GM23338 (cell line): ENCODE data around the gene PTH1R. TPM values are rescaled to one million over a fixed set of nuclear protein-coding genes. Genes with fewer than 3 reads are reported as not detected.

Source experiments
- ATAC-seq: fragments of 200-7000 bp; cut with Tn5 transposase; 3 replicates; pipeline ENCODE4 v1.9.1; 2020
- DNase-seq: peaks from one replicate; pipeline ENCODE4 v3.0.0-alpha.2; 2015; ENCODE audit warnings: low spot score
- H2AFZ ChIP-seq: fragments of 200-600 bp; sonication (generic); 2 replicates; pipeline ENCODE4 v1.8.0; 2016; ENCODE audit warnings: antibody characterized with exemption, mild to moderate bottlenecking, moderate library complexity
- H3F3A ChIP-seq: fragments of 200-600 bp; sonication (generic); replicated peaks from 2 replicates; pipeline ENCODE4 v1.8.0; 2017; ENCODE audit warnings: antibody characterized with exemption, mixed run types, low read depth
- H3K27ac ChIP-seq: fragments of 200-600 bp; sonication (generic); 2 replicates; pipeline ENCODE4 v1.6.1; 2016; ENCODE audit warnings: low read depth
- H3K27me3 ChIP-seq: fragments of 200-600 bp; sonication (generic); 2 replicates; pipeline ENCODE4 v1.8.0; 2016; ENCODE audit warnings: mild to moderate bottlenecking, mixed run types, moderate library complexity; ENCODE audit not compliant: insufficient read depth
- H3K36me3 ChIP-seq: fragments of 200-600 bp; sonication (generic); 2 replicates; pipeline ENCODE4 v1.8.0; 2016; ENCODE audit warnings: mild to moderate bottlenecking; ENCODE audit not compliant: insufficient read depth
- H3K4me1 ChIP-seq: fragments of 200-600 bp; sonication (generic); 2 replicates; pipeline ENCODE4 v1.8.0; 2016; ENCODE audit warnings: mild to moderate bottlenecking, moderate library complexity; ENCODE audit not compliant: insufficient read depth
- H3K4me2 ChIP-seq: fragments of 200-600 bp; sonication (generic); 2 replicates; pipeline ENCODE4 v1.7.1; 2017; ENCODE audit warnings: mixed run types
- H3K4me3 ChIP-seq: fragments of 200-600 bp; sonication (generic); 2 replicates; pipeline ENCODE4 v1.6.1; 2016; ENCODE audit warnings: mixed run types
- H3K79me2 ChIP-seq: fragments of 200-600 bp; sonication (generic); replicated peaks from 2 replicates; pipeline ENCODE4 v1.8.0; 2017; ENCODE audit warnings: mild to moderate bottlenecking; ENCODE audit not compliant: insufficient read depth
- H3K9me2 ChIP-seq: fragments of 200-600 bp; sonication (generic); 2 replicates; pipeline ENCODE4 v1.8.0; 2017; ENCODE audit not compliant: insufficient read depth
- H4K20me1 ChIP-seq: fragments of 200-600 bp; sonication (generic); replicated peaks from 2 replicates; pipeline ENCODE4 v1.8.0; 2017; ENCODE audit warnings: mild to moderate bottlenecking; ENCODE audit not compliant: insufficient read depth
- H3K27ac Mint-ChIP-seq: 2 replicates; pipeline ENCODE4 v1.8.0; 2020; ENCODE audit warnings: inconsistent platforms, mild to moderate bottlenecking, moderate library complexity, mixed read lengths
- H3K27me3 Mint-ChIP-seq: 3 replicates; pipeline ENCODE4 v1.8.0; 2022; ENCODE audit warnings: low read depth, mild to moderate bottlenecking, moderate library complexity, mixed read lengths, inconsistent platforms; ENCODE audit not compliant: insufficient read depth, poor library complexity
- H3K36me3 Mint-ChIP-seq: 3 replicates; pipeline ENCODE4 v1.8.0; 2021; ENCODE audit warnings: low read depth, mild to moderate bottlenecking, inconsistent platforms, moderate library complexity, mixed read lengths
- H3K4me1 Mint-ChIP-seq: 3 replicates; pipeline ENCODE4 v1.8.0; 2020; ENCODE audit warnings: mild to moderate bottlenecking, inconsistent platforms, mixed read lengths
- H3K4me3 Mint-ChIP-seq: 3 replicates; pipeline ENCODE4 v1.8.0; 2021; ENCODE audit warnings: moderate library complexity, mild to moderate bottlenecking, inconsistent platforms, mixed read lengths
- H3K9me3 Mint-ChIP-seq: 3 replicates; pipeline ENCODE4 v1.8.0; 2020; ENCODE audit warnings: moderate library complexity, mild to moderate bottlenecking, inconsistent platforms, mixed read lengths
- CREB1 ChIP-seq: fragments of 250-450 bp; sonication (Bioruptor Pico); IDR thresholded peaks from 2 replicates; pipeline ENCODE4 v1.5.0; 2020; ENCODE audit warnings: low read depth, mild to moderate bottlenecking, moderate library complexity
- EZH2 ChIP-seq: fragments of 200-600 bp; sonication (generic); IDR thresholded peaks from one replicate; pipeline ENCODE4 v1.8.0; 2017; ENCODE audit warnings: antibody characterized with exemption, mild to moderate bottlenecking, low read depth; ENCODE audit not compliant: unreplicated experiment
- EZH2phosphoT487 ChIP-seq: fragments of 200-600 bp; sonication (generic); IDR thresholded peaks from one replicate; pipeline ENCODE4 v1.8.1; 2018; ENCODE audit warnings: antibody characterized with exemption; ENCODE audit not compliant: unreplicated experiment
- JUNB ChIP-seq: IDR thresholded peaks from one replicate; pipeline ENCODE4 v1.6.1; 2016; ENCODE audit warnings: antibody characterized with exemption; ENCODE audit not compliant: unreplicated experiment
- NANOG ChIP-seq: IDR thresholded peaks from 2 replicates; pipeline ENCODE4 v1.6.1; 2016; ENCODE audit warnings: antibody characterized with exemption, borderline replicate concordance
- POLR2AphosphoS5 ChIP-seq: IDR thresholded peaks from 2 replicates; pipeline ENCODE4 v1.6.1; 2016; ENCODE audit warnings: antibody characterized with exemption, low read depth
- REST ChIP-seq: IDR thresholded peaks from one replicate; pipeline ENCODE4 v1.6.1; 2018; ENCODE audit warnings: antibody characterized with exemption; ENCODE audit not compliant: unreplicated experiment
- STAT1 ChIP-seq: IDR thresholded peaks from one replicate; pipeline ENCODE4 v1.6.1; 2016; ENCODE audit warnings: antibody characterized with exemption; ENCODE audit not compliant: unreplicated experiment
- ZNF114 ChIP-seq: fragments of 250-450 bp; sonication (Bioruptor Pico); IDR thresholded peaks from 2 replicates; pipeline ENCODE4 v1.5.0; 2020; ENCODE audit warnings: mild to moderate bottlenecking, moderate library complexity
- ZNF331 ChIP-seq: fragments of 250-450 bp; sonication (Bioruptor Pico); IDR thresholded peaks from 2 replicates; pipeline ENCODE4 v1.5.0; 2020; ENCODE audit warnings: low read depth, mild to moderate bottlenecking, moderate library complexity
- polyA plus RNA-seq: library from polyadenylated mRNA; unstranded; fragments of >200 nt; fragmentation: Nextera tagmentation; extraction: Ambion mirVana; gene quantifications from 2 replicates; pipeline ENCODE4 v1.2.1, GENCODE V29; 2016
- total RNA-seq: library from RNA; depleted of rRNA; stranded (reverse); fragments of >200 nt; shearing (Covaris generic); gene quantifications from 2 replicates; pipeline ENCODE4 v1.2.3, GENCODE V29; 2014
- TF ChIP-seq, protein P1 (sequence below): IDR thresholded peaks from 2 replicates; pipeline ENCODE4 v1.6.1; 2016; ENCODE audit warnings: antibody characterized with exemption
- TF ChIP-seq, protein P2 (sequence below): fragments of 250-450 bp; sonication (Bioruptor Pico); IDR thresholded peaks from 2 replicates; pipeline ENCODE4 v1.5.0; 2020; ENCODE audit warnings: mild to moderate bottlenecking, moderate library complexity
- TF ChIP-seq, protein P3 (sequence below), 2 experiments: fragments of 200-600 bp in 1 of 2; sonication (generic) in 1 of 2; conservative IDR thresholded peaks; 2 replicates each; pipeline versions ENCODE4 v1.5.1 to v1.6.1; 2016 to 2017; ENCODE audit warnings: antibody characterized with exemption in 2 of 2, low read depth in 2 of 2, mild to moderate bottlenecking in 2 of 2, moderate library complexity in 1 of 2

PTH1R gene
- total and polyA plus RNA-seq, 2 experiments from 2014 or later, result 1.3 to 1.9 TPM

- DNase-seq (no peak), ATAC-seq (no peak)
- Histone ChIP-seq H3K4me1 (peaks cover 4% of the 10 kb centered on the region), H3K4me2 (no peak overlapping the region), H3K36me3 (no peaks in the 10 kb centered on the region), H3K79me2 (no peaks in the 10 kb centered on the region), H2AFZ (no peak overlapping the region), H3F3A (0 out of 2 replicates have a peak, but pooled peaks cover 3% of the 10 kb centered on the region), H3K27ac (no peak overlapping the region), H3K4me3 (no peak overlapping the region; the same call in 1 of the 2 replicates), H3K27me3 (peaks cover 14% of the 10 kb centered on the region; the same call in 1 of the 2 replicates), H3K9me2 (no peaks in the 10 kb centered on the region), H4K20me1 (no peaks in the 10 kb centered on the region)
- TF ChIP-seq NANOG (no peak), JUNB (no peak), STAT1 (no peak), EZH2 (no peak), CREB1 (CRISPR knock-in tag) (no peak), REST (no peak), ZNF114 (CRISPR knock-in tag) (no peak), ZNF331 (CRISPR knock-in tag) (no peak), EZH2phosphoT487 (no peak), POLR2AphosphoS5 (no peak)
- TF ChIP-seq, protein P1, sequence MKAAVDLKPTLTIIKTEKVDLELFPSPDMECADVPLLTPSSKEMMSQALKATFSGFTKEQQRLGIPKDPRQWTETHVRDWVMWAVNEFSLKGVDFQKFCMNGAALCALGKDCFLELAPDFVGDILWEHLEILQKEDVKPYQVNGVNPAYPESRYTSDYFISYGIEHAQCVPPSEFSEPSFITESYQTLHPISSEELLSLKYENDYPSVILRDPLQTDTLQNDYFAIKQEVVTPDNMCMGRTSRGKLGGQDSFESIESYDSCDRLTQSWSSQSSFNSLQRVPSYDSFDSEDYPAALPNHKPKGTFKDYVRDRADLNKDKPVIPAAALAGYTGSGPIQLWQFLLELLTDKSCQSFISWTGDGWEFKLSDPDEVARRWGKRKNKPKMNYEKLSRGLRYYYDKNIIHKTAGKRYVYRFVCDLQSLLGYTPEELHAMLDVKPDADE, result no peak
- TF ChIP-seq, protein P2, sequence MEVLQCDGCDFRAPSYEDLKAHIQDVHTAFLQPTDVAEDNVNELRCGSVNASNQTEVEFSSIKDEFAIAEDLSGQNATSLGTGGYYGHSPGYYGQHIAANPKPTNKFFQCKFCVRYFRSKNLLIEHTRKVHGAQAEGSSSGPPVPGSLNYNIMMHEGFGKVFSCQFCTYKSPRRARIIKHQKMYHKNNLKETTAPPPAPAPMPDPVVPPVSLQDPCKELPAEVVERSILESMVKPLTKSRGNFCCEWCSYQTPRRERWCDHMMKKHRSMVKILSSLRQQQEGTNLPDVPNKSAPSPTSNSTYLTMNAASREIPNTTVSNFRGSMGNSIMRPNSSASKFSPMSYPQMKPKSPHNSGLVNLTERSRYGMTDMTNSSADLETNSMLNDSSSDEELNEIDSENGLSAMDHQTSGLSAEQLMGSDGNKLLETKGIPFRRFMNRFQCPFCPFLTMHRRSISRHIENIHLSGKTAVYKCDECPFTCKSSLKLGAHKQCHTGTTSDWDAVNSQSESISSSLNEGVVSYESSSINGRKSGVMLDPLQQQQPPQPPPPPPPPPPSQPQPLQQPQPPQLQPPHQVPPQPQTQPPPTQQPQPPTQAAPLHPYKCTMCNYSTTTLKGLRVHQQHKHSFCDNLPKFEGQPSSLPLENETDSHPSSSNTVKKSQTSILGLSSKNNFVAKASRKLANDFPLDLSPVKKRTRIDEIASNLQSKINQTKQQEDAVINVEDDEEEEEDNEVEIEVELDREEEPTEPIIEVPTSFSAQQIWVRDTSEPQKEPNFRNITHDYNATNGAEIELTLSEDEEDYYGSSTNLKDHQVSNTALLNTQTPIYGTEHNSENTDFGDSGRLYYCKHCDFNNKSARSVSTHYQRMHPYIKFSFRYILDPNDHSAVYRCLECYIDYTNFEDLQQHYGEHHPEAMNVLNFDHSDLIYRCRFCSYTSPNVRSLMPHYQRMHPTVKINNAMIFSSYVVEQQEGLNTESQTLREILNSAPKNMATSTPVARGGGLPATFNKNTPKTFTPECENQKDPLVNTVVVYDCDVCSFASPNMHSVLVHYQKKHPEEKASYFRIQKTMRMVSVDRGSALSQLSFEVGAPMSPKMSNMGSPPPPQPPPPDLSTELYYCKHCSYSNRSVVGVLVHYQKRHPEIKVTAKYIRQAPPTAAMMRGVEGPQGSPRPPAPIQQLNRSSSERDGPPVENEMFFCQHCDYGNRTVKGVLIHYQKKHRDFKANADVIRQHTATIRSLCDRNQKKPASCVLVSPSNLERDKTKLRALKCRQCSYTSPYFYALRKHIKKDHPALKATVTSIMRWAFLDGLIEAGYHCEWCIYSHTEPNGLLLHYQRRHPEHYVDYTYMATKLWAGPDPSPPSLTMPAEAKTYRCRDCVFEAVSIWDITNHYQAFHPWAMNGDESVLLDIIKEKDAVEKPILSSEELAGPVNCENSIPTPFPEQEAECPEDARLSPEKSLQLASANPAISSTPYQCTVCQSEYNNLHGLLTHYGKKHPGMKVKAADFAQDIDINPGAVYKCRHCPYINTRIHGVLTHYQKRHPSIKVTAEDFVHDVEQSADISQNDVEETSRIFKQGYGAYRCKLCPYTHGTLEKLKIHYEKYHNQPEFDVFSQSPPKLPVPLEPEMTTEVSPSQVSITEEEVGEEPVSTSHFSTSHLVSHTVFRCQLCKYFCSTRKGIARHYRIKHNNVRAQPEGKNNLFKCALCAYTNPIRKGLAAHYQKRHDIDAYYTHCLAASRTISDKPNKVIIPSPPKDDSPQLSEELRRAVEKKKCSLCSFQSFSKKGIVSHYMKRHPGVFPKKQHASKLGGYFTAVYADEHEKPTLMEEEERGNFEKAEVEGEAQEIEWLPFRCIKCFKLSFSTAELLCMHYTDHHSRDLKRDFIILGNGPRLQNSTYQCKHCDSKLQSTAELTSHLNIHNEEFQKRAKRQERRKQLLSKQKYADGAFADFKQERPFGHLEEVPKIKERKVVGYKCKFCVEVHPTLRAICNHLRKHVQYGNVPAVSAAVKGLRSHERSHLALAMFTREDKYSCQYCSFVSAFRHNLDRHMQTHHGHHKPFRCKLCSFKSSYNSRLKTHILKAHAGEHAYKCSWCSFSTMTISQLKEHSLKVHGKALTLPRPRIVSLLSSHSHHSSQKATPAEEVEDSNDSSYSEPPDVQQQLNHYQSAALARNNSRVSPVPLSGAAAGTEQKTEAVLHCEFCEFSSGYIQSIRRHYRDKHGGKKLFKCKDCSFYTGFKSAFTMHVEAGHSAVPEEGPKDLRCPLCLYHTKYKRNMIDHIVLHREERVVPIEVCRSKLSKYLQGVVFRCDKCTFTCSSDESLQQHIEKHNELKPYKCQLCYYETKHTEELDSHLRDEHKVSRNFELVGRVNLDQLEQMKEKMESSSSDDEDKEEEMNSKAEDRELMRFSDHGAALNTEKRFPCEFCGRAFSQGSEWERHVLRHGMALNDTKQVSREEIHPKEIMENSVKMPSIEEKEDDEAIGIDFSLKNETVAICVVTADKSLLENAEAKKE (CRISPR knock-in tag), result no peak
- TF ChIP-seq, protein P3, sequence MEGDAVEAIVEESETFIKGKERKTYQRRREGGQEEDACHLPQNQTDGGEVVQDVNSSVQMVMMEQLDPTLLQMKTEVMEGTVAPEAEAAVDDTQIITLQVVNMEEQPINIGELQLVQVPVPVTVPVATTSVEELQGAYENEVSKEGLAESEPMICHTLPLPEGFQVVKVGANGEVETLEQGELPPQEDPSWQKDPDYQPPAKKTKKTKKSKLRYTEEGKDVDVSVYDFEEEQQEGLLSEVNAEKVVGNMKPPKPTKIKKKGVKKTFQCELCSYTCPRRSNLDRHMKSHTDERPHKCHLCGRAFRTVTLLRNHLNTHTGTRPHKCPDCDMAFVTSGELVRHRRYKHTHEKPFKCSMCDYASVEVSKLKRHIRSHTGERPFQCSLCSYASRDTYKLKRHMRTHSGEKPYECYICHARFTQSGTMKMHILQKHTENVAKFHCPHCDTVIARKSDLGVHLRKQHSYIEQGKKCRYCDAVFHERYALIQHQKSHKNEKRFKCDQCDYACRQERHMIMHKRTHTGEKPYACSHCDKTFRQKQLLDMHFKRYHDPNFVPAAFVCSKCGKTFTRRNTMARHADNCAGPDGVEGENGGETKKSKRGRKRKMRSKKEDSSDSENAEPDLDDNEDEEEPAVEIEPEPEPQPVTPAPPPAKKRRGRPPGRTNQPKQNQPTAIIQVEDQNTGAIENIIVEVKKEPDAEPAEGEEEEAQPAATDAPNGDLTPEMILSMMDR (conservative IDR thresholded peaks at IDR 0.05; ENCODE audit: low read depth in 2 of 2), result no peak
- Mint-ChIP-seq H3K27ac (no peak overlapping the region), H3K4me1 (peaks cover 13% of the 10 kb centered on the region; the same call in 2 of the 3 replicates), H3K27me3 (peaks cover 10% of the 10 kb centered on the region), H3K36me3 (peaks cover 1% of the 10 kb centered on the region; the same call in 2 of the 3 replicates), H3K9me3 (peaks cover 24% of the 10 kb centered on the region), H3K4me3 (peak overlapping the region; percentile 74; the same call in 1 of the 3 replicates)
Observed at GRCh38 chr3:46844397-46844796, 33.1 kb upstream of the PTH1R start.
